T47D (cell line): ENCODE results near the gene GGT6.
"Not testable (repeated sequence)": the region's sequence is repeated elsewhere in the genome, so short reads cannot be mapped to it uniquely, and the experiment has no call there.

Experiments
- DNase-seq, 2 experiments: peaks; one replicate each; pipeline versions ENCODE4 v3.0.0 to v3.0.0-alpha.2; 2011 to 2012; ENCODE audit warnings: low read depth in 1 of 2, low spot score in 1 of 2
- JUND ChIP-seq: IDR thresholded peaks from 2 replicates; pipeline ENCODE4 v1.6.1; 2012; ENCODE audit warnings: low read depth
- in situ Hi-C: cut with HindIII; loops from 2 replicates; pipeline ENCODE4 v1.10.0; 2016; ENCODE audit warnings: low sequenced_read_pairs, low pct_unique_long_range_greater_than_20kb

The GGT6 gene

DNA sequence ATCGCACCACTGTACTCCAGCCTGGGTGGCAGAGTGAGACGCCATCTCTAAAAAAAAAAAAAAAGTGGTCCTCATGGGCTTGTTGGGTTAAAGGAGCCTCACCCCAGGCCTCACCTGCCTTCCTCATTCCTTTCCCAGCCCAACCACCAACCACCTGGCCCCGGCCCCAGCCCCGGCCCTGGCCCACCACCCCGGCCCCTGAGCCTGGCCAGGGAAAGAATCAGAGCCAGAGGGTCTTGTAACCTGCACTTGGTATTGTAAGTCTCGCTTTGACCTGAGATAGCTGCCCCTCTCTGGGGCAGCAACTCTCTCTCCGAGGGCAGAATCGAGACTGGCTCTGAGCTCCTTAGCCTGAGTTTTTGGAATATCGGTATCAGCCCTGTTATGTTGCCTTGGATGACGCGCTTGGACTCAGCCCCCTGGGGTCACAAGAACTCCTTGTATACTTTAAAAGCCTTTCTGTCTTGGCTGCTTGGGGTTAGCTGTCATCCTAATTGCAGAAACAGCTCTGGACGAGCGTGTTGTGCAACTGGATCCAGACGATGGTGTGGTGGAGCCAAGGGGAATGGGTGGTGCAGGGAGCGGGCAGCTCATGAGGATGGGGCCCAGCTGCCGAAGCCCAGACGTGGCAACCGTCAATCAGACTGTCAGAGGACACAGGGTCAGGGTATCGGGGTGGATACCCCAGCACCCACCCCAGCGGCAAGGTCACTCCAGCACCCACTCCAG is 38.6 kb upstream of the GGT6 start:
- DNase-seq = no peak
- in situ Hi-C loops = no loop called here
- TF ChIP-seq JUND = no peak

DNA sequence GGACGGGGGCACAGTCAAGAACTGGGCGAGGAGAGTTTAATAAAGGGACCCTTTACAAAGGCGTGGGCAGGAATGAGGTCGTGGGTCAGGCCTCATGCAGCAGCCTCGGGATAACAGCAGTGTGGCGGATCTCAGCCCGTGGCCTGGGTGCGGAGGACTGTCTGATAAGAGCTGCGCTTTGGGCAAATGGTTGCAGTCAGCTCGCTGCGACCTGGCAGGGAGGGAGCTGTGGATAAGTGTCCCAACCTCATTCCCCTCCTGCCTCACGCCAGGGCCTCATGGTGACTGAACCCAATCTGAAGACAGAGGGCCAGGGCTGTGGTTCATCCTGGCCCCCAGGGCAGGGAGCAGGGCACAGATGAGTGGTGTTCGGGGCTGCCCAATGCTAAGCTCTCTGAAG is 37.6 kb upstream of the GGT6 start:
- in situ Hi-C loops = no loop called here
- TF ChIP-seq JUND = no peak
- no peak for DNase-seq

DNA sequence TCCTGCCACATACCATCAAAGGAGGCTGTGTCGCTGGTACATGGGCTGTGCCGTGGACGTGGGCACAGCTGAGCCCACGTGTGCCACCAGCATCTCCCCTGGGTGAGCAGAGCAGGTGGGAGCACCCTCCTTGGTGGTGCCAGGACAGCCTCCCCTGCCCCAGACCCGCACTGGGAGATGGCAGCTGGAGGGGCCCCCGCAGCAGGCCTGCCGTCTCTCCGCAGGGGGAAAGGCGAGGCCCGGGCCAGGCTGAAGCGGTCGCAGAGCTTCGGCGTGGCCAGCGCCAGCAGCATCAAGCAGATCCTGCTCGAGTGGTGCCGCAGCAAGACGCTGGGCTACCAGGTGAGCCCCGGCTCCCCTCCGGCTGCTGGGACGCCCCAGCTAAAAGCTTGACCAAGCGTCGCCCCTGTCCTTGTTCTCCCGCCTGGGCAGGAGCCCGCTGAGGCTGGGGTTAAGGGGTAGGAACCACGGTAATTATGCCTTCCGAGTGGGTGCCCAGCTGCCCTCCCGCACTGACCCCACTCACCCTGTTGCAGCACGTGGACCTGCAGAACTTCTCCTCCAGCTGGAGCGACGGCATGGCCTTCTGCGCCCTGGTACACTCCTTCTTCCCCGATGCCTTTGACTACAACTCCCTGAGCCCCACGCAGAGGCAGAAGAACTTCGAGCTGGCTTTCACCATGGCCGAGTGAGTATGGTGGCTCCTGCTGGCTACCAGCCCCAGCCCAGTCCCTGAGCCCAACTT is 36.4 kb upstream of the GGT6 start:
- no peak for DNase-seq
- TF ChIP-seq JUND = no peak
- in situ Hi-C loops = no loop called here

- in situ Hi-C loops, DNase-seq: not testable (repeated sequence)
Observed at GRCh38 chr17:4595685-4596342, 35.4 kb upstream of the GGT6 start.

GRCh38 chr17:4594931-4595684 is 34.7 kb upstream of the GGT6 start:
- no peak for TF ChIP-seq JUND
- no peak for DNase-seq
- in situ Hi-C loops = no loop called here

GRCh38 chr17:4594406-4594805 is 34.0 kb upstream of the GGT6 start:
- no peak for DNase-seq
- in situ Hi-C loops = no loop called here
- no peak for TF ChIP-seq JUND

DNA sequence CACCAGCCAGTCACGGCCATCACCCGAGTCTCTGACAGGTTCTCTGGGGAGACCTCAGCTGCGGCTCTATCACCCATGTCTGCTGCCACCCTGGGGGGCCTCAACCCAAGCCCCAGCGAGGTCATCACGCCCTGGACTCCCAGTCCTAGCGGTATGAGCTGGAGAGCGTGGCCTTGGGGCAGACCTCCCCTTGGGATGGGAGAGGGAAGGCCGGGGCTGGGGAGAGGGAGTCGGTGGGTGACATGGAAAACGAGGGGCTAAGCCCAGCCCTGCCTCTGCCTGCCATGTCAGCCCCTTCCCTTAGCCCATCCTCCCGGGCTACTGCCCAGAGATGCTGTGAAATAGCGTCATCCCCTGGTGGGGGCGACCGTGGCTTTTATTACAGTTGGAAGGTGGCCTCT is 32.6 kb upstream of the GGT6 start:
- TF ChIP-seq JUND = no peak
- in situ Hi-C loops = no loop called here

DNA sequence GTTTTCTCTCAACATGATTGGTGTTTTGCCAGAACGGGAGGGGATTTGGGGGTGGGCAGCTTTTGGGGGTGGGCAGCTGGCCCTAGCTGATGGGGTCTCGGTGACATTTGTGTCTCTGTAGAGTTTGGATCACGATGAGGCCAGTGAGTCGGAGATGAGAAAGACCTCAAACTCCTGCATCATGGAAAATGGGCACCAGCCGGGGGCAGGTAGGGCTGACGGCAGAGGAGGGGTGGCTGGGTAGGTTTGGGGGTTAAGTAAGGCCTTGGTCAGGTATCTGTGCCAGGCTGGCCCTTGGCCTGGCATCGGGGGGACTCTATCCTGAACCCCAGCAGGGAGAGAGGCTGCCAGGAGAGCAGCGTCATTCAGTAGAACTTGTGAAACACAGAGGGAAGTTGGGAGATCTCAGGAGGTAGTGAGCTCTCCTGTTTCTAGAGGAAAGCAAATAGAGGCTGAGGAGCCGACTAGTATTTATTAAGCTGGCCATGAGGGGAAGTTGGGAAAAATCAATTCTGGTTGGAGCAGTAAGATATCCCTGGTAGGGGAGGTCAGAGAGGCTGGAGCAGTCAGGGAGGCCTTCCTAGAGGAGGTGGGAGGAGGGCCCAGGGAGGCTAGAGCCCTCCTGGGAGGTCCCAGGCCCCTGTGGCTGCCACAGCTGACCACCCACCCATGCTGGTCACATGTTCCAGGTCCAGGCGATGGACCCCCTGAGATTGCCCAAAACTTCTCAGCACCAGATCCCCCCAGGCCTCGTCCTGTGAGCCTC is 32.0 kb upstream of the GGT6 start:
- DNase-seq = no peak
- TF ChIP-seq JUND = no peak
- in situ Hi-C loops = no loop called here

More for the DNA sequence above, 32.6 kb upstream of the GGT6 start:
- no peak for DNase-seq

DNA sequence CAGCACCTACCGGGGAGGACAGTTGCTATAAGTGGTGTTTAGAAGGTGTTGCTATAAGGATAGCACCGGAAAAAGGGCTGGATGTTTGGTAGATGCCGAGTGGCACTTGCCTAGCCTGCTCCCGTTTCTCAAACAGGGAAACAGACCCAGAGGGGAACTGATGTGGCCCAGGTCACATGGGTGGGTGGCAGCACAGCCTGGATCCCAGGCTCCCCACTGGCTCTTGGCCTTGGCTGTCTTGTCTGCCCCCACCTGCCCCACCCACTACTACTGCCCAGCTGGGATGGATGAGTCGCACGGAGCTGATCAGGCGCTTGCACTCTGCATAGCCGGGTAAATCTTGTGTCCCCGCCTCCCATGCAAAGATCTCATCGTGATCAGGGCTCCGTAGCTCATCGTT is 31.2 kb upstream of the GGT6 start:
- DNase-seq = no peak
- TF ChIP-seq JUND = no peak
- in situ Hi-C loops = no loop called here

DNA sequence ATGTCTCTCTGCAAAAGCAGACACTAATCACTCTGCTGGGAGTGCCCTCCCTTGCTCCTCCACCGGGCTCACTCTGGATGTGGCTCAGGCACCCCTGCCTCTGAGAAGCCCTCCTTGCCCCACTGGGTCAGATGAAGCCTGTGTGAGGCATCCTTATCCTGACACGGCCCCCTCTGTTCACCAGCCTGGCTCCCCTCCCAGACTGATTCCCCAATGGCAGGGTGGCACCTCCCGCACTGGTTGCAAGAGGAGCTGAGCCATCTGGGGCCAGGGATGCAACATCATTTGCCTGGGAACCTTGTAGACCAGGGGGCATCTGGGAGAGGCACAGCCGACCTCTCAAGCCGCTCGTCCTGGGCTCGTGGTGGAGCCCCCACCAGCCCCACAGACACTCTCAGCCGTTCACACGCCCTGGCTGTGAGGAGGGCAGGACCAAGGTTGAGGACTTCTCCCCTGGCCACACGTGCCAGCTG is 30.6 kb upstream of the GGT6 start:
- no peak for DNase-seq
- in situ Hi-C loops = no loop called here

GRCh38 chr17:4590042-4590441 is 29.7 kb upstream of the GGT6 start:
- DNase-seq, in situ Hi-C loops: not testable (repeated sequence)

More for the DNA sequence above, 30.6 kb upstream of the GGT6 start:
- no peak for TF ChIP-seq JUND

- DNase-seq = no peak
- in situ Hi-C loops = no loop called here
- TF ChIP-seq JUND = no peak
Observed at GRCh38 chr17:4588898-4589625, 28.7 kb upstream of the GGT6 start.
